OCI-LY1 (cell line): ENCODE measurements around the gene BRPF1.

Experiments
- H2AFZ ChIP-seq: fragments of 200-600 bp; sonication (generic), shearing (Covaris generic); 2 replicates; pipeline ENCODE4 v1.6.0; 2014; ENCODE audit warnings: antibody characterized with exemption, mild to moderate bottlenecking, low read length
- H3F3A ChIP-seq: fragments of 200-600 bp; sonication (generic), shearing (Covaris generic); 2 replicates; pipeline ENCODE4 v1.6.0; 2014; ENCODE audit warnings: mild to moderate bottlenecking, antibody characterized with exemption, low read length, moderate library complexity; ENCODE audit not compliant: insufficient read depth
- H3K27ac ChIP-seq: fragments of 200-600 bp; sonication (generic); 2 replicates; pipeline ENCODE4 v1.5.1; 2014; ENCODE audit warnings: low read length, mixed run types, mild to moderate bottlenecking, low read depth; ENCODE audit not compliant: poor library complexity, severe bottlenecking
- H3K27me3 ChIP-seq: fragments of 200-600 bp; sonication (generic); 2 replicates; pipeline ENCODE4 v1.6.0; 2014; ENCODE audit warnings: antibody characterized with exemption, mild to moderate bottlenecking, low read length, moderate library complexity; ENCODE audit not compliant: insufficient read depth
- H3K36me3 ChIP-seq: fragments of 200-600 bp; sonication (generic); 2 replicates; pipeline ENCODE4 v1.6.1; 2014; ENCODE audit warnings: mild to moderate bottlenecking, antibody characterized with exemption, low read length, moderate library complexity, mixed read lengths; ENCODE audit not compliant: insufficient read depth
- H3K4me1 ChIP-seq: fragments of 200-600 bp; sonication (generic); 2 replicates; pipeline ENCODE4 v1.5.1; 2014; ENCODE audit warnings: mild to moderate bottlenecking, low read length, moderate library complexity; ENCODE audit not compliant: insufficient read depth, severe bottlenecking
- H3K4me2 ChIP-seq: fragments of 200-600 bp; sonication (generic), shearing (Covaris generic); 2 replicates; pipeline ENCODE4 v1.6.1; 2014; ENCODE audit warnings: low read length
- H3K4me3 ChIP-seq: fragments of 200-600 bp; sonication (generic); 2 replicates; pipeline ENCODE4 v1.5.1; 2014; ENCODE audit warnings: low read length, low read depth, mild to moderate bottlenecking, mixed read lengths; ENCODE audit not compliant: poor library complexity, severe bottlenecking
- H3K79me2 ChIP-seq: fragments of 200-600 bp; shearing (Covaris generic); 2 replicates; pipeline ENCODE4 v1.6.1; 2016; ENCODE audit warnings: mixed run types, low read length, mixed read lengths; ENCODE audit not compliant: insufficient read depth
- H3K9ac ChIP-seq: fragments of 200-600 bp; sonication (generic), shearing (Covaris generic); 2 replicates; pipeline ENCODE4 v1.6.1; 2014; ENCODE audit warnings: mild to moderate bottlenecking, low read length, mixed read lengths
- H3K9me2 ChIP-seq: fragments of 200-600 bp; sonication (generic), shearing (Covaris generic); 2 replicates; pipeline ENCODE4 v1.6.1; 2014; ENCODE audit warnings: low read depth, mild to moderate bottlenecking, low read length, mixed read lengths
- H3K9me3 ChIP-seq: fragments of 200-600 bp; shearing (Covaris generic); 2 replicates; pipeline ENCODE4 v1.6.1; 2014; ENCODE audit warnings: low read length, mixed read lengths
- H4K20me1 ChIP-seq: fragments of 200-600 bp; sonication (generic), shearing (Covaris generic); 2 replicates; pipeline ENCODE4 v1.6.0; 2016; ENCODE audit warnings: mild to moderate bottlenecking, low read length; ENCODE audit not compliant: insufficient read depth
- EZH2 ChIP-seq: fragments of 200-600 bp; sonication (generic), shearing (Covaris generic); IDR thresholded peaks from 2 replicates; pipeline ENCODE4 v1.8.0; 2017; ENCODE audit warnings: borderline replicate concordance, mixed run types, mild to moderate bottlenecking, antibody characterized with exemption, low read length, moderate library complexity, mixed read lengths
- TF ChIP-seq, protein P1 (sequence below): fragments of 200-600 bp; sonication (generic), shearing (Covaris generic); IDR thresholded peaks from 2 replicates; pipeline ENCODE4 v1.5.1; 2017; ENCODE audit warnings: mild to moderate bottlenecking, antibody characterized with exemption, low read length, moderate library complexity, mixed read lengths

BRPF1 gene

DNA sequence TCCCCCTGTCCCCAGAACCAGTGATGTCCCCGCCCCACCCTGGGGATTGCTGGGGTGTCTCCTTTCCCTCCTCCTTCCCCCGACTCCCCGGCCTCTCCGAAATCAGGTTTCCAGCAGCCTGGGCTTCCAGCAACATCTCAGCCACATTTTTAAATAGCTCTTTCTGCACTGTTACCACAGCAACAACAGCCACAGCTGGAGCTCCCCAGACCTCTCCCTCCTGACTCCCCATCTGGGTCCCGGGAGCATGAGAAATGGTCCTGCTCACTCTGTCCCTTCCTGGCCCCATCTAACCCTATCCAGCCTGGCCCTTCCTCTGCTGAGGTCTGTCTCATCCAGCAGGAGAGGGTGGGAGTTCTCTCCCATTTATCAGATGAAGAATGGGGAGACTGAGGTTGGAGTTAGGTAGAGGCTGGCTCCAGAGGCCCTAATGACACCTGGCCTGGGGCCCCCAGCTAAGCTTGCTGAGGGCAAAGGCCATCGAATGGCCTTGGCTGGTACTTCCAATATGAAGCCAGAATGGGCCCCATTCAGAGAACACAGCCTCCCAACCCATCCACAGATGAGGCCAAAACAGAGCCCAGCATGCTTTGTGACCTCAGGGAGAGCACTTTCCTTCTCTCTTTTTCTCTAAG is 36.7 kb downstream of the BRPF1 start:
- Histone ChIP-seq H3K79me2 (no peaks in the 10 kb centered on the region), H3K4me1 (peaks cover 8% of the 10 kb centered on the region), H3K27ac (no peak overlapping the region)

DNA sequence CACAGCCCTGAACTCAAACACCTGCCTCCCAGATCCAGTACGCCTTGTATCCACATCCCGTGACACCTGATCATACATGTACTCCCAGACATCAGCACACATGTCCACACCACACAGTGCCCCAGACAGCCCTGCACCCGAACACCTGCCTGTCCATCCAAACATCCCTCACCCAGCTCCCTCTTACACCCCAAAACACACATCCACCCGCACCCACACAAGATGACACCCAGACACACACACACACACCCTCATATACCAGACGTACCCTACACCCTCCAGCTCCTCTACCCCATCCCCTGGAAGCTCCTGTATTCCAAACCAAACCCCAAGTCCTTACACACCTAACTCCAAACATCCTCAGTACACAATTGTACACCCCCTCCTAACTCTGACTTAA is 37.5 kb downstream of the BRPF1 start:
- Histone ChIP-seq H3K27me3 (no peaks in the 10 kb centered on the region), H3K79me2 (no peaks in the 10 kb centered on the region), H3K4me3 (no peak overlapping the region), H3K4me1 (peaks cover 8% of the 10 kb centered on the region), H3F3A (0 out of 2 replicates have a peak, but pooled peaks cover 3% of the 10 kb centered on the region), H3K9me2 (no peaks in the 10 kb centered on the region), H3K4me2 (no peak overlapping the region), H2AFZ (no peak overlapping the region), H4K20me1 (no peaks in the 10 kb centered on the region), H3K9me3 (no peaks in the 10 kb centered on the region), H3K27ac (no peak overlapping the region), H3K36me3 (no peaks in the 10 kb centered on the region), H3K9ac (no peak overlapping the region)
- TF ChIP-seq EZH2 = no peak

More for the DNA sequence above, 36.7 kb downstream of the BRPF1 start:
- no peak overlapping the region for H3K4me3 ChIP-seq
- no peaks in the 10 kb centered on the region for H3K9me3 ChIP-seq
- H3K9me2 ChIP-seq = no peaks in the 10 kb centered on the region
- H3K36me3 ChIP-seq = no peaks in the 10 kb centered on the region
- no peak overlapping the region for H2AFZ ChIP-seq
- H3F3A ChIP-seq = 0 out of 2 replicates have a peak, but pooled peaks cover 3% of the 10 kb centered on the region
- no peak for TF ChIP-seq EZH2
- TF ChIP-seq, protein P1, sequence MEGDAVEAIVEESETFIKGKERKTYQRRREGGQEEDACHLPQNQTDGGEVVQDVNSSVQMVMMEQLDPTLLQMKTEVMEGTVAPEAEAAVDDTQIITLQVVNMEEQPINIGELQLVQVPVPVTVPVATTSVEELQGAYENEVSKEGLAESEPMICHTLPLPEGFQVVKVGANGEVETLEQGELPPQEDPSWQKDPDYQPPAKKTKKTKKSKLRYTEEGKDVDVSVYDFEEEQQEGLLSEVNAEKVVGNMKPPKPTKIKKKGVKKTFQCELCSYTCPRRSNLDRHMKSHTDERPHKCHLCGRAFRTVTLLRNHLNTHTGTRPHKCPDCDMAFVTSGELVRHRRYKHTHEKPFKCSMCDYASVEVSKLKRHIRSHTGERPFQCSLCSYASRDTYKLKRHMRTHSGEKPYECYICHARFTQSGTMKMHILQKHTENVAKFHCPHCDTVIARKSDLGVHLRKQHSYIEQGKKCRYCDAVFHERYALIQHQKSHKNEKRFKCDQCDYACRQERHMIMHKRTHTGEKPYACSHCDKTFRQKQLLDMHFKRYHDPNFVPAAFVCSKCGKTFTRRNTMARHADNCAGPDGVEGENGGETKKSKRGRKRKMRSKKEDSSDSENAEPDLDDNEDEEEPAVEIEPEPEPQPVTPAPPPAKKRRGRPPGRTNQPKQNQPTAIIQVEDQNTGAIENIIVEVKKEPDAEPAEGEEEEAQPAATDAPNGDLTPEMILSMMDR = no peak
- H3K9ac ChIP-seq = no peak overlapping the region
- no peaks in the 10 kb centered on the region for H4K20me1 ChIP-seq
- no peak overlapping the region for H3K4me2 ChIP-seq
- no peaks in the 10 kb centered on the region for H3K27me3 ChIP-seq

DNA sequence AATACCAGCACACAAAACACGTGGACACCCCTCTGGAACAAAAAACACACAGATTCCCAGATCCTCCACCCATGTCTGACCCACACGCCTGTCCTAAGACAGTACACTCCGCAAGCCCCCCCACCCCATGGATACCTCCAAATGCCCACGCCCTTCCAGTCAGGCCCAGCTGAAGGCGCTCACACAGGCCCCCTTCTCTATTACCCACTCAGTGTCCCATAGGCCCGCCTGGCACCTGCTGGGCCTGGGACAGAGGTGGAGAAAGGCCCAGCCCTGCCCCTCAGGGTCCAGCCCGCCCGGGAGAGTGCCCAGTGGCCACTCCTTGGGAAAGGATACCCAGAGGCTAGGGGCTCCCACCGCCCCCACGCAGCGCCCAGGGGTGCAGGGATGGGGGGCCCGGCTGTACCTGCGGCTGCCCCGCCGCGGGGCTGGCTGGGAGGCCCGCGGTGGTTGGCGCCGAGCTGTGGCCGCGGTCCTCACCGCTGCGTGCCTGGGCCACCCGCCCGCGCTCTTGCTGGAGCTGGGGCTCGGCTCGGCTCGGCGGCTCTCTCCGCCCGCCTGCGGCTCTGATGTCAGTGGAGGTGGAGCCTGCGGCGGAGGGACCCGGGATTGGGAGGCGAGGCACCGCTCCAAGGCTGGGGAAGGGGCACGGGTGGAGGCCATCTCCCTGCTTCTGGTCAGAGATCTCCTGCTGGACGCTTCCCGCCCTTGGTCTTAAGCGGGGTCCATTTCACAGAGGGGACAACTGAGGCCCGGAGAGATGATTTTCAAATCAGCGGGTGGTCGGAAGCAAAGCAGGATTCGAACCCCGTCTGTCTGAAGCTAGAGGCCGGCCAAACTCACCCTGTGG is 38.1 kb downstream of the BRPF1 start, which contains the start of gene CAMK1:
Gene CAMK1, minus strand, starts transcription at position 522 of the 850 bp plus-strand sequence. CDS start 2,198 bp downstream, outside the sequence.
- H3K36me3 ChIP-seq = no peaks in the 10 kb centered on the region
- no peak for TF ChIP-seq EZH2
- TF ChIP-seq, protein P1 = no peak
- H3F3A ChIP-seq = 0 out of 2 replicates have a peak, but pooled peaks cover 3% of the 10 kb centered on the region
- H4K20me1 ChIP-seq = no peaks in the 10 kb centered on the region
- H3K27me3 ChIP-seq = no peaks in the 10 kb centered on the region
- peaks cover 8% of the 10 kb centered on the region for H3K4me1 ChIP-seq
- H3K4me3 ChIP-seq = peak within 1 kb of the TSS; percentile 23
- H3K4me2 ChIP-seq = peak within 1 kb of the TSS; percentile 51; the same call in 1 of the 2 replicates
- no peak within 1 kb of the TSS for H2AFZ ChIP-seq
- H3K9me3 ChIP-seq = no peaks in the 10 kb centered on the region
- no peaks in the 10 kb centered on the region for H3K9me2 ChIP-seq
- H3K9ac ChIP-seq = no peak within 1 kb of the TSS; the same call in 1 of the 2 replicates
- no peaks in the 10 kb centered on the region for H3K79me2 ChIP-seq
- H3K27ac ChIP-seq = no peak within 1 kb of the TSS
